H1 (cell line): ENCODE data around the gene DAGLA. TPM values are rescaled to one million over a fixed set of nuclear protein-coding genes. Genes with fewer than 3 reads are reported as not detected.

Experiments
- BACH1 ChIP-seq: IDR thresholded peaks from 2 replicates; pipeline ENCODE4 v1.6.1; 2012; ENCODE audit warnings: low read length, improper control_type of control experiment
- CBX5 ChIP-seq: fragments of 300-800, 300-1000 bp; sonication (generic); IDR thresholded peaks from 2 replicates; pipeline ENCODE4 v1.7.1; 2016; ENCODE audit warnings: antibody characterized with exemption, low read length, low read depth
- CBX8 ChIP-seq: fragments of 300-800, 300-1000 bp; sonication (generic); IDR thresholded peaks from 2 replicates; pipeline ENCODE4 v1.7.1; 2016; ENCODE audit warnings: low read depth, low read length, borderline replicate concordance
- HDAC6 ChIP-seq: IDR thresholded peaks from one replicate; pipeline ENCODE4 v1.7.1; 2012; ENCODE audit warnings: low read depth, mild to moderate bottlenecking, inconsistent platforms, low read length, moderate library complexity
- RBBP5 ChIP-seq: IDR thresholded peaks from 2 replicates; pipeline ENCODE4 v1.7.1; 2012; ENCODE audit warnings: low read depth, mild to moderate bottlenecking, inconsistent platforms, low read length, moderate library complexity, borderline replicate concordance
- RNF2 ChIP-seq: fragments of 200-900, 300-1000 bp; sonication (generic); IDR thresholded peaks from 2 replicates; pipeline ENCODE4 v1.7.1; 2016; ENCODE audit warnings: borderline replicate concordance, low read depth, mild to moderate bottlenecking, antibody characterized with exemption, low read length; ENCODE audit not compliant: poor library complexity, severe bottlenecking; ENCODE audit errors: missing control alignments
- SIX5 ChIP-seq: IDR thresholded peaks from 2 replicates; pipeline ENCODE4 v1.6.1; 2011; ENCODE audit warnings: mild to moderate bottlenecking, low read depth, low read length
- SP4 ChIP-seq: IDR thresholded peaks from 2 replicates; pipeline ENCODE4 v1.6.1; 2012; ENCODE audit warnings: low read length, inconsistent platforms
- polyA plus RNA-seq, 7 experiments: library from polyadenylated mRNA; depleted of rRNA in 3 of 7; stranded (reverse) in 5 of 7; unstranded in 2 of 7; fragments of >200 nt in 5 of 7; fragments of 200-250 nt in 2 of 7; gene quantifications; 1 replicate in 5 of 7; 2 replicates in 1 of 7; 4 replicates in 1 of 7; pipeline versions ENCODE4 v1.2.1 to v1.2.3, GENCODE V29; 2011 to 2013; ENCODE audit warnings: missing spikeins in 2 of 7, mixed read lengths in 2 of 7
- total RNA-seq: library from RNA; stranded (reverse); fragmentation: NEBNext Ultra II Directional; extraction: Animal tissue kit (Norgen Biotek cat#: 25700); gene quantifications from 2 replicates; pipeline ENCODE4 v1.2.1, GENCODE V29; 2021
- TF ChIP-seq, protein P1 (sequence below): fragments of 300-600 bp; sonication (generic); IDR thresholded peaks from 2 replicates; pipeline ENCODE4 v1.7.1; 2012; ENCODE audit warnings: low read length, moderate library complexity, mild to moderate bottlenecking, inconsistent platforms; ENCODE audit not compliant: insufficient replicate concordance
- TF ChIP-seq, protein P2 (sequence below): IDR thresholded peaks from 2 replicates; pipeline ENCODE4 v1.6.1; 2012; ENCODE audit warnings: low read length, inconsistent platforms

Gene DAGLA
- total and polyA plus RNA-seq, 2 of the 8 experiments (the other 6 are each of a cell fraction or from before 2014, with no cell fraction given) = 3.6 to 6.6 TPM

- TF ChIP-seq, protein P1, sequence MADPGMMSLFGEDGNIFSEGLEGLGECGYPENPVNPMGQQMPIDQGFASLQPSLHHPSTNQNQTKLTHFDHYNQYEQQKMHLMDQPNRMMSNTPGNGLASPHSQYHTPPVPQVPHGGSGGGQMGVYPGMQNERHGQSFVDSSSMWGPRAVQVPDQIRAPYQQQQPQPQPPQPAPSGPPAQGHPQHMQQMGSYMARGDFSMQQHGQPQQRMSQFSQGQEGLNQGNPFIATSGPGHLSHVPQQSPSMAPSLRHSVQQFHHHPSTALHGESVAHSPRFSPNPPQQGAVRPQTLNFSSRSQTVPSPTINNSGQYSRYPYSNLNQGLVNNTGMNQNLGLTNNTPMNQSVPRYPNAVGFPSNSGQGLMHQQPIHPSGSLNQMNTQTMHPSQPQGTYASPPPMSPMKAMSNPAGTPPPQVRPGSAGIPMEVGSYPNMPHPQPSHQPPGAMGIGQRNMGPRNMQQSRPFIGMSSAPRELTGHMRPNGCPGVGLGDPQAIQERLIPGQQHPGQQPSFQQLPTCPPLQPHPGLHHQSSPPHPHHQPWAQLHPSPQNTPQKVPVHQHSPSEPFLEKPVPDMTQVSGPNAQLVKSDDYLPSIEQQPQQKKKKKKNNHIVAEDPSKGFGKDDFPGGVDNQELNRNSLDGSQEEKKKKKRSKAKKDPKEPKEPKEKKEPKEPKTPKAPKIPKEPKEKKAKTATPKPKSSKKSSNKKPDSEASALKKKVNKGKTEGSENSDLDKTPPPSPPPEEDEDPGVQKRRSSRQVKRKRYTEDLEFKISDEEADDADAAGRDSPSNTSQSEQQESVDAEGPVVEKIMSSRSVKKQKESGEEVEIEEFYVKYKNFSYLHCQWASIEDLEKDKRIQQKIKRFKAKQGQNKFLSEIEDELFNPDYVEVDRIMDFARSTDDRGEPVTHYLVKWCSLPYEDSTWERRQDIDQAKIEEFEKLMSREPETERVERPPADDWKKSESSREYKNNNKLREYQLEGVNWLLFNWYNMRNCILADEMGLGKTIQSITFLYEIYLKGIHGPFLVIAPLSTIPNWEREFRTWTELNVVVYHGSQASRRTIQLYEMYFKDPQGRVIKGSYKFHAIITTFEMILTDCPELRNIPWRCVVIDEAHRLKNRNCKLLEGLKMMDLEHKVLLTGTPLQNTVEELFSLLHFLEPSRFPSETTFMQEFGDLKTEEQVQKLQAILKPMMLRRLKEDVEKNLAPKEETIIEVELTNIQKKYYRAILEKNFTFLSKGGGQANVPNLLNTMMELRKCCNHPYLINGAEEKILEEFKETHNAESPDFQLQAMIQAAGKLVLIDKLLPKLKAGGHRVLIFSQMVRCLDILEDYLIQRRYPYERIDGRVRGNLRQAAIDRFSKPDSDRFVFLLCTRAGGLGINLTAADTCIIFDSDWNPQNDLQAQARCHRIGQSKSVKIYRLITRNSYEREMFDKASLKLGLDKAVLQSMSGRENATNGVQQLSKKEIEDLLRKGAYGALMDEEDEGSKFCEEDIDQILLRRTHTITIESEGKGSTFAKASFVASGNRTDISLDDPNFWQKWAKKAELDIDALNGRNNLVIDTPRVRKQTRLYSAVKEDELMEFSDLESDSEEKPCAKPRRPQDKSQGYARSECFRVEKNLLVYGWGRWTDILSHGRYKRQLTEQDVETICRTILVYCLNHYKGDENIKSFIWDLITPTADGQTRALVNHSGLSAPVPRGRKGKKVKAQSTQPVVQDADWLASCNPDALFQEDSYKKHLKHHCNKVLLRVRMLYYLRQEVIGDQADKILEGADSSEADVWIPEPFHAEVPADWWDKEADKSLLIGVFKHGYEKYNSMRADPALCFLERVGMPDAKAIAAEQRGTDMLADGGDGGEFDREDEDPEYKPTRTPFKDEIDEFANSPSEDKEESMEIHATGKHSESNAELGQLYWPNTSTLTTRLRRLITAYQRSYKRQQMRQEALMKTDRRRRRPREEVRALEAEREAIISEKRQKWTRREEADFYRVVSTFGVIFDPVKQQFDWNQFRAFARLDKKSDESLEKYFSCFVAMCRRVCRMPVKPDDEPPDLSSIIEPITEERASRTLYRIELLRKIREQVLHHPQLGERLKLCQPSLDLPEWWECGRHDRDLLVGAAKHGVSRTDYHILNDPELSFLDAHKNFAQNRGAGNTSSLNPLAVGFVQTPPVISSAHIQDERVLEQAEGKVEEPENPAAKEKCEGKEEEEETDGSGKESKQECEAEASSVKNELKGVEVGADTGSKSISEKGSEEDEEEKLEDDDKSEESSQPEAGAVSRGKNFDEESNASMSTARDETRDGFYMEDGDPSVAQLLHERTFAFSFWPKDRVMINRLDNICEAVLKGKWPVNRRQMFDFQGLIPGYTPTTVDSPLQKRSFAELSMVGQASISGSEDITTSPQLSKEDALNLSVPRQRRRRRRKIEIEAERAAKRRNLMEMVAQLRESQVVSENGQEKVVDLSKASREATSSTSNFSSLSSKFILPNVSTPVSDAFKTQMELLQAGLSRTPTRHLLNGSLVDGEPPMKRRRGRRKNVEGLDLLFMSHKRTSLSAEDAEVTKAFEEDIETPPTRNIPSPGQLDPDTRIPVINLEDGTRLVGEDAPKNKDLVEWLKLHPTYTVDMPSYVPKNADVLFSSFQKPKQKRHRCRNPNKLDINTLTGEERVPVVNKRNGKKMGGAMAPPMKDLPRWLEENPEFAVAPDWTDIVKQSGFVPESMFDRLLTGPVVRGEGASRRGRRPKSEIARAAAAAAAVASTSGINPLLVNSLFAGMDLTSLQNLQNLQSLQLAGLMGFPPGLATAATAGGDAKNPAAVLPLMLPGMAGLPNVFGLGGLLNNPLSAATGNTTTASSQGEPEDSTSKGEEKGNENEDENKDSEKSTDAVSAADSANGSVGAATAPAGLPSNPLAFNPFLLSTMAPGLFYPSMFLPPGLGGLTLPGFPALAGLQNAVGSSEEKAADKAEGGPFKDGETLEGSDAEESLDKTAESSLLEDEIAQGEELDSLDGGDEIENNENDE = no peak
- TF ChIP-seq CBX8 (no peak), CBX5 (no peak), BACH1 (no peak), SIX5 (no peak), RNF2 (no peak), HDAC6 (no peak), SP4 (no peak), RBBP5 (no peak)
- TF ChIP-seq, protein P2, sequence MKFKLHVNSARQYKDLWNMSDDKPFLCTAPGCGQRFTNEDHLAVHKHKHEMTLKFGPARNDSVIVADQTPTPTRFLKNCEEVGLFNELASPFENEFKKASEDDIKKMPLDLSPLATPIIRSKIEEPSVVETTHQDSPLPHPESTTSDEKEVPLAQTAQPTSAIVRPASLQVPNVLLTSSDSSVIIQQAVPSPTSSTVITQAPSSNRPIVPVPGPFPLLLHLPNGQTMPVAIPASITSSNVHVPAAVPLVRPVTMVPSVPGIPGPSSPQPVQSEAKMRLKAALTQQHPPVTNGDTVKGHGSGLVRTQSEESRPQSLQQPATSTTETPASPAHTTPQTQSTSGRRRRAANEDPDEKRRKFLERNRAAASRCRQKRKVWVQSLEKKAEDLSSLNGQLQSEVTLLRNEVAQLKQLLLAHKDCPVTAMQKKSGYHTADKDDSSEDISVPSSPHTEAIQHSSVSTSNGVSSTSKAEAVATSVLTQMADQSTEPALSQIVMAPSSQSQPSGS = no peak
Observed at GRCh38 chr11:61732705-61733104, 52.5 kb downstream of the DAGLA start (continued).
